Type B pancreatic cell (in vitro differentiated cells): Measurements from ENCODE around the gene RPS5. TPM values are rescaled to one million over a fixed set of nuclear protein-coding genes. Genes with fewer than 3 reads are reported as not detected.

ENCODE experiments used
- DNase-seq: peaks from one replicate; pipeline ENCODE4 v3.0.0; 2021; ENCODE audit warnings: mixed read lengths; ENCODE audit not compliant: unreplicated experiment; ENCODE audit errors: extremely low spot score
- H3K27ac Mint-ChIP-seq: 2 replicates; pipeline ENCODE4 v1.8.0; 2021; ENCODE audit warnings: mild to moderate bottlenecking, mixed read lengths
- H3K27me3 Mint-ChIP-seq: 2 replicates; pipeline ENCODE4 v1.8.0; 2021; ENCODE audit warnings: mixed read lengths
- H3K36me3 Mint-ChIP-seq: 2 replicates; pipeline ENCODE4 v1.8.0; 2021; ENCODE audit warnings: mixed read lengths
- H3K4me1 Mint-ChIP-seq: one replicate; pipeline ENCODE4 v1.8.0; 2021; ENCODE audit warnings: mixed read lengths; ENCODE audit not compliant: unreplicated experiment
- H3K4me3 Mint-ChIP-seq: 2 replicates; pipeline ENCODE4 v1.8.0; 2021; ENCODE audit warnings: mild to moderate bottlenecking, mixed read lengths
- H3K9me3 Mint-ChIP-seq: 2 replicates; pipeline ENCODE4 v1.8.0; 2021; ENCODE audit warnings: mixed read lengths
- total RNA-seq: library from RNA; stranded (reverse); gene quantifications from 2 replicates; pipeline ENCODE4 v1.2.1, GENCODE V29; 2021; ENCODE audit warnings: low replicate concordance
- TF ChIP-seq, protein P1 (sequence below): fragments of 200-600 bp; sonication (generic); conservative IDR thresholded peaks from 2 replicates; pipeline ENCODE4 v1.5.0; 2021; ENCODE audit warnings: antibody characterized with exemption, mild to moderate bottlenecking

The RPS5 gene
- total RNA-seq, 1 donor from 2014 or later = 1,324 TPM

DNA sequence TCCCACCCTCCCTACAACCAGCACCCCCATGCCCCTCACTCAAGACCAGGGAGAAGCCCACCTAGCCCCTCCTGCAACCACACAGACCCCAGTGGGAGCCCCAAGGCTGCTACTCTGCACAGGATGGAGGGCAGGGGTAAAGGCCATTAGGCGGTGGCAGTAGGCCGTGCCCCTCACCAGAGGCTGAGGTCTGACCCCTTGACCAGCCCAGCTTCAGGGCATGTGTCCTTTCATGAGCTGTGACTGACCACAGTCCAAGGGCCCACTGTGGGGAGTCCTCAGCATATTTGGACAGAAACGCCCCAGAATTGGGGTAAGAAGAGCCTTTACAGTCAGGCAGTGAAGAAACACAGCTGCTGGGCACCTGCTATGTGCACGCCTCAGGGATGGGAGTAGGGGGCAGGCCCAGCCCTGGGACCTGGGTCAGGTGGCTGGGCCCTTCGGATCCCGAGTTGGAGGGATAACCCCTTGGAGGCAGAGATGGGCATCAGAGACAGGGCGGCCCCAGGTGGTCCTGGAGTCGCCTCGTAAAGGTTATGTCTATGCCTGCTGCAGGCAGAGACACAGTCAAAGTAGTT lies 1.7 kb upstream of the RPS5 start:
- Mint-ChIP-seq H3K4me1 (peaks cover 11% of the 10 kb centered on the region), H3K4me3 (peak overlapping the region; percentile 98), H3K36me3 (peaks cover 8% of the 10 kb centered on the region), H3K27me3 (no peaks in the 10 kb centered on the region), H3K9me3 (no peaks in the 10 kb centered on the region), H3K27ac (peak overlapping the region; percentile 99)
- TF ChIP-seq, protein P1, sequence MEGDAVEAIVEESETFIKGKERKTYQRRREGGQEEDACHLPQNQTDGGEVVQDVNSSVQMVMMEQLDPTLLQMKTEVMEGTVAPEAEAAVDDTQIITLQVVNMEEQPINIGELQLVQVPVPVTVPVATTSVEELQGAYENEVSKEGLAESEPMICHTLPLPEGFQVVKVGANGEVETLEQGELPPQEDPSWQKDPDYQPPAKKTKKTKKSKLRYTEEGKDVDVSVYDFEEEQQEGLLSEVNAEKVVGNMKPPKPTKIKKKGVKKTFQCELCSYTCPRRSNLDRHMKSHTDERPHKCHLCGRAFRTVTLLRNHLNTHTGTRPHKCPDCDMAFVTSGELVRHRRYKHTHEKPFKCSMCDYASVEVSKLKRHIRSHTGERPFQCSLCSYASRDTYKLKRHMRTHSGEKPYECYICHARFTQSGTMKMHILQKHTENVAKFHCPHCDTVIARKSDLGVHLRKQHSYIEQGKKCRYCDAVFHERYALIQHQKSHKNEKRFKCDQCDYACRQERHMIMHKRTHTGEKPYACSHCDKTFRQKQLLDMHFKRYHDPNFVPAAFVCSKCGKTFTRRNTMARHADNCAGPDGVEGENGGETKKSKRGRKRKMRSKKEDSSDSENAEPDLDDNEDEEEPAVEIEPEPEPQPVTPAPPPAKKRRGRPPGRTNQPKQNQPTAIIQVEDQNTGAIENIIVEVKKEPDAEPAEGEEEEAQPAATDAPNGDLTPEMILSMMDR = no peak
- no peak for DNase-seq

- H3K27ac Mint-ChIP-seq = peak overlapping the region; percentile 99
- H3K27me3 Mint-ChIP-seq = no peaks in the 10 kb centered on the region
- no peaks in the 10 kb centered on the region for H3K9me3 Mint-ChIP-seq
- no peak for DNase-seq
- TF ChIP-seq, protein P1 = no peak
- peaks cover 12% of the 10 kb centered on the region for H3K36me3 Mint-ChIP-seq
- H3K4me1 Mint-ChIP-seq = peaks cover 11% of the 10 kb centered on the region
- H3K4me3 Mint-ChIP-seq = peak overlapping the region; percentile 98
Observed at GRCh38 chr19:58385891-58386575, 1.0 kb upstream of the RPS5 start.

DNA sequence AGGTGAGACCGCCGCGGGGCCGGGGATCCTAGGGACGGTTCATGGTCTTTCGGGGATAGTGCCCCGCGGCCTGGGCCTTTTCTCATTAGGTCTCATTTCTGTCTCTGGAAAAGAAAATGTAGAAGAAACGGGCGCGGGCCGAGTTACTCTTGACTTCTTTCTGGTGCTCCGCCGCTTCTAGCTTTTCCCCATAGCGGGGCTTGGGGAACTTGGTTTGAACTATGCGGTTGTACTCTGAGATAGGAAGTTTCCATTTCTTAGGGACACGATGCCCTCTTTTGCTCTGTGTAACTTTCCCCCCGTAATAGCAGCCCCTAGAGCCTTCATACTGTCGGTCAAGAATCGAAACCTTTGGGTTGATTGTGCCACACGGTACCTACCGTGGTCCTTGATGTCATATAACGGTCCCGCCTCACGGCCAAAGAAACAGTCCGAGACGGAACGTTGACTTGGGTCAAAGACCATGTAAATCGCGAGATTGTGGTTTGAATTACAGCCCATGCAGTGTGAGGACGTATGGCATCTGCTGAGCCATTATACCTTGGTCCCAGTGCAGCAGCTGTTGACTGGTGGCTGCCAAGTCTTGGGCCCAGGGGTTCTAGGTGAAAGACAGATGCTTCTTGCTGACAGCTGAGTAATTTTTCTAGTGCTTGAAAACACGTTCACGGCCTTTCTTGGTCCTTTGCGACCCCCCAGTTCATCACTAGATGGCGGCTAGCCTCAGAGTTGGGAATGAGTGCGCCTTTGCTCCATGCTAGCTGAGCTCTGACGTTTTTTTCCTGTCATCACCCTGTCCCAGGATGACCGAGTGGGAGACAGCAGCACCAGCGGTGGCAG lies 487 bp downstream of the RPS5 start:
- Mint-ChIP-seq H3K9me3 (no peaks in the 10 kb centered on the region), H3K27ac (peak overlapping the region; percentile 99), H3K4me3 (peak overlapping the region; percentile 98), H3K27me3 (no peaks in the 10 kb centered on the region), H3K4me1 (peaks cover 11% of the 10 kb centered on the region), H3K36me3 (peaks cover 12% of the 10 kb centered on the region)
- TF ChIP-seq, protein P1 = no peak
- no peak for DNase-seq

GRCh38 chr19:58388175-58388526 lies 1.1 kb downstream of the RPS5 start:
- Mint-ChIP-seq H3K4me1 (peaks cover 11% of the 10 kb centered on the region), H3K9me3 (no peaks in the 10 kb centered on the region), H3K27me3 (no peaks in the 10 kb centered on the region), H3K27ac (peak overlapping the region; percentile 99), H3K4me3 (peak overlapping the region; percentile 98), H3K36me3 (peaks cover 16% of the 10 kb centered on the region)
- TF ChIP-seq, protein P1 = no peak
- no peak for DNase-seq

- DNase-seq = no peak
- peaks cover 15% of the 10 kb centered on the region for H3K4me1 Mint-ChIP-seq
- no peaks in the 10 kb centered on the region for H3K9me3 Mint-ChIP-seq
- TF ChIP-seq, protein P1 = no peak
- peak overlapping the region; percentile 74 for H3K27ac Mint-ChIP-seq
- H3K36me3 Mint-ChIP-seq = peaks cover 29% of the 10 kb centered on the region
- peaks cover 16% of the 10 kb centered on the region for H3K27me3 Mint-ChIP-seq
- H3K4me3 Mint-ChIP-seq = no peak overlapping the region
Observed at GRCh38 chr19:58392945-58393724, 6.1 kb downstream of the RPS5 start.
